H1 (cell line): ENCODE measurements around the gene CNFN. TPM values are rescaled to one million over a fixed set of nuclear protein-coding genes. Genes with fewer than 3 reads are reported as not detected.

Source experiments
- CTCF ChIA-PET: fragments of 300-600 bp; sonication (Branson Sonifier 250); formaldehyde crosslinking; loops from one replicate; lab custom pipeline; 2021; ENCODE audit not compliant: partially characterized antibody; lab: Charles Lee
- POLR2A ChIA-PET: fragments of 300-600 bp; sonication (Branson Sonifier 250); formaldehyde crosslinking; loops from one replicate; lab custom pipeline; 2021; ENCODE audit warnings: inconsistent platforms; ENCODE audit not compliant: partially characterized antibody; lab: Charles Lee
- DNase-seq, 2 experiments: peaks; one replicate each; pipeline versions ENCODE4 v3.0.0 to v3.0.0-alpha.2; 2010 to 2022; ENCODE audit warnings: low spot score in 2 of 2, low read depth in 1 of 2, mixed read lengths in 1 of 2
- FAIRE-seq: peaks from 2 replicates; lab custom pipeline; 2011; peaks lifted over from hg19 to GRCh38; lab: Jason Lieb, UNC
- H2AFZ ChIP-seq: 2 replicates; pipeline ENCODE4 v1.8.1; 2012; ENCODE audit warnings: low read length, inconsistent platforms
- H2AK5ac ChIP-seq: 2 replicates; pipeline ENCODE4 v1.6.1; 2013; ENCODE audit warnings: low read depth, low read length
- H2BK120ac ChIP-seq: replicated peaks from 2 replicates; pipeline ENCODE3; 2013; ENCODE audit warnings: low read depth, low read length, inconsistent platforms
- H2BK12ac ChIP-seq: 2 replicates; pipeline ENCODE4 v1.6.1; 2013; ENCODE audit warnings: low read depth, low read length
- H2BK15ac ChIP-seq: 2 replicates; pipeline ENCODE4 v1.6.1; 2013; ENCODE audit warnings: low read length
- H2BK20ac ChIP-seq: 2 replicates; pipeline ENCODE4 v1.6.1; 2013; ENCODE audit warnings: low read length
- H2BK5ac ChIP-seq: 2 replicates; pipeline ENCODE4 v1.6.1; 2013; ENCODE audit warnings: low read depth, low read length
- H3K14ac ChIP-seq: 2 replicates; pipeline ENCODE4 v1.6.1; 2013; ENCODE audit warnings: inconsistent platforms; ENCODE audit not compliant: insufficient read length
- H3K18ac ChIP-seq: 2 replicates; pipeline ENCODE4 v1.6.1; 2013; ENCODE audit warnings: low read length; ENCODE audit errors: extremely low read depth
- H3K23ac ChIP-seq: 2 replicates; pipeline ENCODE4 v1.6.1; 2013; ENCODE audit warnings: inconsistent platforms; ENCODE audit not compliant: insufficient read length
- H3K23me2 ChIP-seq: 2 replicates; pipeline ENCODE4 v1.6.1; 2013; ENCODE audit warnings: low read depth, low read length
- H3K27ac ChIP-seq: 2 replicates; pipeline ENCODE4 v1.6.1; 2011; ENCODE audit warnings: low read depth, low read length, inconsistent platforms
- H3K27me3 ChIP-seq, 4 experiments: replicated peaks in 1 of 4; 1 replicate in 1 of 4; 2 replicates in 3 of 4; pipeline versions ENCODE4 v1.6.1 to v1.8.1; 2011 to 2013; ENCODE audit warnings: low read length in 3 of 4, mild to moderate bottlenecking in 3 of 4, inconsistent platforms in 2 of 4, mixed read lengths in 2 of 4, moderate library complexity in 1 of 4; ENCODE audit not compliant: control insufficient read depth in 3 of 4, insufficient read depth in 3 of 4; ENCODE audit errors: extremely low read depth in 1 of 4
- H3K36me3 ChIP-seq, 4 experiments: 2 replicates each; pipeline versions ENCODE4 v1.6.1 to v1.8.1; 2011 to 2013; ENCODE audit warnings: mild to moderate bottlenecking in 4 of 4, low read length in 3 of 4, moderate library complexity in 2 of 4, control low read depth in 1 of 4, inconsistent platforms in 1 of 4; ENCODE audit not compliant: insufficient read depth in 4 of 4, control insufficient read depth in 2 of 4
- H3K4ac ChIP-seq: replicated peaks from 2 replicates; pipeline ENCODE3; 2013; ENCODE audit warnings: low read length, low read depth, mixed read lengths, inconsistent platforms; ENCODE audit not compliant: insufficient read length
- H3K4me1 ChIP-seq, 4 experiments: replicated peaks in 1 of 4; 1 replicate in 1 of 4; 2 replicates in 3 of 4; pipeline versions ENCODE4 v1.6.1 to v1.8.1; 2011 to 2013; ENCODE audit warnings: low read length in 3 of 4, inconsistent platforms in 2 of 4, mixed read lengths in 1 of 4; ENCODE audit not compliant: insufficient read depth in 4 of 4, control insufficient read depth in 3 of 4
- H3K4me2 ChIP-seq, 2 experiments: 2 replicates each; pipeline versions ENCODE4 v1.6.1 to v1.8.1; 2011 to 2013; ENCODE audit warnings: low read depth in 2 of 2, low read length in 2 of 2, control low read depth in 1 of 2, inconsistent platforms in 1 of 2, mild to moderate bottlenecking in 1 of 2; ENCODE audit not compliant: insufficient read depth in 1 of 2
- H3K4me3 ChIP-seq, 4 experiments: fragments of 200-600, 300-600 bp in 1 of 4; sonication (generic), shearing (Covaris generic), sonication (Bioruptor Twin) in 1 of 4; 2 replicates each; pipeline versions ENCODE4 v1.5.1 to v1.8.1; 2011 to 2016; ENCODE audit warnings: low read length in 4 of 4, low read depth in 3 of 4, control low read depth in 2 of 4, inconsistent platforms in 2 of 4, mild to moderate bottlenecking in 2 of 4, mixed read lengths in 1 of 4, moderate library complexity in 1 of 4; ENCODE audit not compliant: insufficient read depth in 2 of 4; ENCODE audit errors: extremely low read depth in 1 of 4
- H3K56ac ChIP-seq: replicated peaks from 2 replicates; pipeline ENCODE3; 2013; ENCODE audit warnings: low read depth, mild to moderate bottlenecking, mixed read lengths, low read length, inconsistent platforms; ENCODE audit not compliant: insufficient read length
- H3K79me1 ChIP-seq: 2 replicates; pipeline ENCODE4 v1.6.1; 2013; ENCODE audit warnings: low read depth, low read length, control low read depth
- H3K79me2 ChIP-seq, 2 experiments: 2 replicates each; pipeline versions ENCODE4 v1.6.1 to v1.8.1; 2012 to 2013; ENCODE audit warnings: low read length in 2 of 2, mild to moderate bottlenecking in 2 of 2, inconsistent platforms in 1 of 2; ENCODE audit not compliant: insufficient read depth in 2 of 2, control insufficient read depth in 1 of 2
- H3K9ac ChIP-seq, 4 experiments: replicated peaks in 1 of 4; 1 replicate in 1 of 4; 2 replicates in 3 of 4; pipeline versions ENCODE4 v1.6.1 to v1.8.1; 2011 to 2013; ENCODE audit warnings: low read depth in 3 of 4, low read length in 3 of 4, control low read depth in 2 of 4, mild to moderate bottlenecking in 2 of 4, moderate library complexity in 2 of 4, inconsistent platforms in 1 of 4; ENCODE audit errors: extremely low read depth in 1 of 4
- H3K9me3 ChIP-seq, 2 experiments: 2 replicates each; pipeline versions ENCODE4 v1.6.1 to v1.8.1; 2012 to 2013; ENCODE audit warnings: mild to moderate bottlenecking in 2 of 2, moderate library complexity in 2 of 2, control low read depth in 1 of 2, inconsistent platforms in 1 of 2, low read depth in 1 of 2, low read length in 1 of 2, mixed read lengths in 1 of 2; ENCODE audit not compliant: insufficient read depth in 2 of 2
- H4K20me1 ChIP-seq, 2 experiments: replicated peaks in 1 of 2; 2 replicates each; pipeline versions ENCODE3 to v1.8.1; 2011 to 2013; ENCODE audit warnings: inconsistent platforms in 2 of 2, low read length in 2 of 2, mild to moderate bottlenecking in 1 of 2; ENCODE audit not compliant: insufficient read depth in 2 of 2, control insufficient read depth in 1 of 2
- H4K5ac ChIP-seq: 2 replicates; pipeline ENCODE4 v1.6.1; 2013; ENCODE audit warnings: low read length, low read depth, mixed read lengths, inconsistent platforms; ENCODE audit not compliant: insufficient read length
- H4K8ac ChIP-seq: 2 replicates; pipeline ENCODE4 v1.8.0; 2013; ENCODE audit warnings: mild to moderate bottlenecking, moderate library complexity, low read length, inconsistent platforms; ENCODE audit not compliant: insufficient read depth; ENCODE audit errors: extremely low read depth
- H4K91ac ChIP-seq: replicated peaks from 2 replicates; pipeline ENCODE3; 2013; ENCODE audit warnings: low read length, mixed read lengths, inconsistent platforms; ENCODE audit not compliant: insufficient read length
- BRCA1 ChIP-seq: IDR thresholded peaks from 2 replicates; pipeline ENCODE4 v1.6.1; 2012; ENCODE audit warnings: low read depth, low read length, improper control_type of control experiment
- CREB1 ChIP-seq: IDR thresholded peaks from 2 replicates; pipeline ENCODE4 v1.6.1; 2012; ENCODE audit warnings: inconsistent platforms
- E2F6 ChIP-seq: IDR thresholded peaks from 2 replicates; pipeline ENCODE4 v1.6.1; 2012; ENCODE audit warnings: inconsistent platforms
- FOSL1 ChIP-seq: IDR thresholded peaks from 2 replicates; pipeline ENCODE4 v1.6.1; 2011; ENCODE audit warnings: mild to moderate bottlenecking, low read depth, low read length, moderate library complexity; ENCODE audit not compliant: insufficient read depth
- GTF2F1 ChIP-seq: IDR thresholded peaks from 2 replicates; pipeline ENCODE4 v1.6.1; 2012; ENCODE audit warnings: low read depth, low read length, improper control_type of control experiment, borderline replicate concordance
- HDAC2 ChIP-seq, 2 experiments: fragments of 300-600 bp in 1 of 2; sonication (generic) in 1 of 2; IDR thresholded peaks; 2 replicates each; pipeline ENCODE4 v1.6.1; 2011 to 2012; ENCODE audit warnings: low read depth in 2 of 2, low read length in 2 of 2, mild to moderate bottlenecking in 2 of 2, moderate library complexity in 2 of 2, borderline replicate concordance in 1 of 2, inconsistent platforms in 1 of 2
- JUND ChIP-seq: IDR thresholded peaks from 2 replicates; pipeline ENCODE4 v1.6.1; 2011; ENCODE audit warnings: mild to moderate bottlenecking, improper control_type of control experiment, low read length
- KDM1A ChIP-seq: fragments of 200-600, 300-600 bp; sonication (generic); IDR thresholded peaks from 2 replicates; pipeline ENCODE4 v1.7.1; 2016; ENCODE audit warnings: mild to moderate bottlenecking, low read length, borderline replicate concordance
- RAD21 ChIP-seq, 2 experiments: IDR thresholded peaks in 1 of 2; conservative IDR thresholded peaks in 1 of 2; 2 replicates each; pipeline ENCODE4 v1.6.1; 2011; ENCODE audit warnings: low read depth in 2 of 2, low read length in 2 of 2, improper control_type of control experiment in 1 of 2, inconsistent platforms in 1 of 2, mild to moderate bottlenecking in 1 of 2, moderate library complexity in 1 of 2
- RNF2 ChIP-seq: fragments of 200-900, 300-1000 bp; sonication (generic); IDR thresholded peaks from 2 replicates; pipeline ENCODE4 v1.7.1; 2016; ENCODE audit warnings: borderline replicate concordance, low read depth, mild to moderate bottlenecking, antibody characterized with exemption, low read length; ENCODE audit not compliant: poor library complexity, severe bottlenecking; ENCODE audit errors: missing control alignments
- SP4 ChIP-seq: IDR thresholded peaks from 2 replicates; pipeline ENCODE4 v1.6.1; 2012; ENCODE audit warnings: low read length, inconsistent platforms
- YY1 ChIP-seq: IDR thresholded peaks from 2 replicates; pipeline ENCODE4 v1.6.1; 2011; ENCODE audit warnings: low read depth, mild to moderate bottlenecking, low read length
- WGBS, 2 experiments: shearing (Covaris generic) in 1 of 2; methylation state at CpG; one replicate each; pipeline versions ENCODE4 v1.1.6 to v1.1.7; 2013 to 2015; ENCODE audit warnings: low lambda C conversion rate in 2 of 2, mixed read lengths in 2 of 2, inconsistent platforms in 1 of 2, low coverage in 1 of 2, missing lambda C conversion rate in 1 of 2; ENCODE audit not compliant: insufficient replicate concordance in 2 of 2, insufficient coverage in 1 of 2, insufficient read length in 1 of 2; ENCODE audit errors: extremely low coverage in 1 of 2, missing lambda C conversion rate in 1 of 2; 5-methylcytosine and 5-hydroxymethylcytosine counted together
- polyA plus RNA-seq, 7 experiments: library from polyadenylated mRNA; depleted of rRNA in 3 of 7; stranded (reverse) in 5 of 7; unstranded in 2 of 7; fragments of >200 nt in 5 of 7; fragments of 200-250 nt in 2 of 7; gene quantifications; 1 replicate in 5 of 7; 2 replicates in 1 of 7; 4 replicates in 1 of 7; pipeline versions ENCODE4 v1.2.1 to v1.2.3, GENCODE V29; 2011 to 2013; ENCODE audit warnings: missing spikeins in 2 of 7, mixed read lengths in 2 of 7
- total RNA-seq: library from RNA; stranded (reverse); fragmentation: NEBNext Ultra II Directional; extraction: Animal tissue kit (Norgen Biotek cat#: 25700); gene quantifications from 2 replicates; pipeline ENCODE4 v1.2.1, GENCODE V29; 2021

The CNFN gene
- total and polyA plus RNA-seq, 2 of the 8 experiments (the other 6 are each of a cell fraction or from before 2014, with no cell fraction given), result 8.9 to 31.5 TPM

- Histone ChIP-seq H4K5ac (no peak overlapping the region), H3K14ac (no peak overlapping the region), H3K79me1 (no peaks in the 10 kb centered on the region), H2AFZ (no peak overlapping the region), H2BK12ac (no peak overlapping the region), H3K4me1 (no peaks in the 10 kb centered on the region), H3K4ac (no peak overlapping the region), H3K27me3 (no peaks in the 10 kb centered on the region), H4K20me1 (no peaks in the 10 kb centered on the region), H2BK15ac (no peak overlapping the region), H4K8ac (no peak overlapping the region), H3K9me3 (no peaks in the 10 kb centered on the region), H3K4me2 (no peak overlapping the region), H2BK20ac (no peak overlapping the region), H2AK5ac (no peak overlapping the region), H3K9ac (no peak overlapping the region), H2BK5ac (no peak overlapping the region), H3K36me3 (peaks cover 0 to 6% (median 0%) of the 10 kb centered on the region in 4 experiments; a peak in 1 of 8 replicates), H3K18ac (no peak overlapping the region), H3K23ac (no peak overlapping the region), H3K27ac (no peak overlapping the region), H3K56ac (no peak overlapping the region), H2BK120ac (no peak overlapping the region), H4K91ac (no peak overlapping the region), H3K79me2 (no peaks in the 10 kb centered on the region), H3K23me2 (no peaks in the 10 kb centered on the region), H3K4me3 (no peak overlapping the region)
- POLR2A ChIA-PET, result interaction anchor here (1.9 kb wide), 1 partner anchor 9 kb away, joined by 5 read pairs; no protein-coding TSS in a partner anchor
- 88% methylated on average over 6 of the region's 6 CpGs; no CpG with 5 or more reads in 1 of the 2 experiments for WGBS, 2 experiments
- DNase-seq, result no peak
- CTCF ChIA-PET, result interaction anchor here (1.0 to 6.1 kb wide), 7 partner anchors 9 to 66 kb away, joined by 3 to 90 read pairs (median 4); no protein-coding TSS in a partner anchor
- no peak for FAIRE-seq
- TF ChIP-seq JUND, result no peak
- no peak for TF ChIP-seq RNF2
- TF ChIP-seq RAD21 (IDR thresholded peaks at IDR 0.05 in 1 of 2, conservative IDR thresholded peaks at IDR 0.05 in 1 of 2; ENCODE audit: low read depth in 2 of 2, low read length in 2 of 2), result no peak
- TF ChIP-seq YY1, result no peak
- no peak for TF ChIP-seq SP4
- no peak for TF ChIP-seq HDAC2 (IDR thresholded peaks at IDR 0.05; ENCODE audit: borderline replicate concordance in 1 of 2, low read depth in 2 of 2, low read length in 2 of 2)
- TF ChIP-seq BRCA1, result no peak
- TF ChIP-seq E2F6, result no peak
- TF ChIP-seq CREB1, result no peak
- TF ChIP-seq GTF2F1, result no peak
- no peak for TF ChIP-seq FOSL1
- TF ChIP-seq KDM1A, result no peak
These were observed 44.8 kb downstream of the CNFN start for GRCh38 chr19:42345191-42345812.
